HG02623 (cell line): ENCODE results near the gene PKP2.

ENCODE experiments used
- ATAC-seq: cut with Tn5 transposase; IDR thresholded peaks from one replicate; pipeline ENCODE4 v1.9.1; 2021; ENCODE audit warnings: moderate library complexity; ENCODE audit not compliant: unreplicated experiment

PKP2 gene

DNA sequence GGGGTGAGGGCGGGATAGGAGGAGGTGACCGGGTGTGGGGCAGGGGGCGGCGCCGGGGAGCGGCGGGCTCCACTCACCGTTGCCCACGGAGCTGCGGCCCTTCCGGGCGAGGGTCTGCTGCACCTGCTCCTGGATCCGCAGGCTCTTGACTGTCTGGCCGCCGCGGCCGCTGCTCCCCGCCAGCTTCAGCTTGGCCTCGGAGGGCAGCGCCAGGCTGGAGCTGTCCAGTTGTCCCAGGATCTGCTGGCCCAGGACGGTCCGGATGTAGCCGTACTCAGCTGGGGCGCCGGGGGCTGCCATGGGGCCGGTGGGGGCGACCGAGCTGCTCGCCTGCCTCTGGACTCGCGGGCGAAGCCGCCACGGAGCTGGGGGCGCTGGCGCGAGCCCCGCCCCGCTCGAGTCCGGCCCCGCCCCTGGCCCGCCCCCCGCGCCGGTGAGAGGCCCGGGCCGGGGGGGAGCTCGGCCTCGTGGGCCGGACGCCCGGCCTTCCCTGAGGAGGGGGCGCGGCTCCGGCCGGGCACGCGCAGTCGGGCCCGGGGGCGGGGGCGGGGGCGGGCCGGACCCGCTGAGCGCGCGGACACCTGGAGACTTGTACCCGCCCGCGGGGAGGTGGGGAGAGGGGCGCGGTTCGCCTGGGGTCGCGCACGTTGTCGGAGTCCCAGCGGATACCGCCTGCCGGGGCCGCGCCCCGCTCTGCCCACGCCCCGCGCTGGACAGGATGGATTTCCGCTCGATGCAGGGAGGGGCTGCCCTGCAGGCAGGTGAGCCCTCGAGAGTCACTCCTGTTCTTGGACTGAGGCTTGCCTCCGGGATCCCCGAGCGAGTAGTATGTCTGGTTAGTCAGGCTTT is at the start of gene PKP2:
Gene PKP2, minus strand, starts transcription at position 346 of the 849 bp plus-strand sequence. Its CDS starts 46 bp downstream, at position 300.
- peak; percentile 63 for ATAC-seq

- no peak for ATAC-seq
Observed at GRCh38 chr12:32944195-32944594, 47.6 kb upstream of the PKP2 start.

DNA sequence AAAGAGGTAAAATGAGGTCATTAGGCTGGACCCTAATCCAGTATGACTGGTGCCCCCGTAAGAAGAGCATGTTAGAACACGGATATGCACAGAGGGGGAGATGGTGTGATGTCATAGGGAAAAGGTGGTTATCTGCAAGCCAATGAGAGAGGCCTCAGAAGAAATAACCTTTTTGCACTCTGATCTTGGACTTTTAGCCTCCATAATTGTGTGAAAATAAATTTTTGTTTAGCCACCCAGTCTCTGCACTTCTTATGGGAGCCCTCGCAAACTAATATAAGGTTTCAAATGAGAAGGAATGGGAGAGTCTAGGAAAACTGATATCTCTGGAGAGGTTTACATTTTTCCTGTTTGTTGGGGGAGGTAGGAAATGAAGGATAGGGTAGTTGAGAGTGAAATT is 43.2 kb upstream of the PKP2 start:
- ATAC-seq = no peak

- no peak for ATAC-seq
Observed at GRCh38 chr12:32926963-32927362, 30.4 kb upstream of the PKP2 start.

DNA sequence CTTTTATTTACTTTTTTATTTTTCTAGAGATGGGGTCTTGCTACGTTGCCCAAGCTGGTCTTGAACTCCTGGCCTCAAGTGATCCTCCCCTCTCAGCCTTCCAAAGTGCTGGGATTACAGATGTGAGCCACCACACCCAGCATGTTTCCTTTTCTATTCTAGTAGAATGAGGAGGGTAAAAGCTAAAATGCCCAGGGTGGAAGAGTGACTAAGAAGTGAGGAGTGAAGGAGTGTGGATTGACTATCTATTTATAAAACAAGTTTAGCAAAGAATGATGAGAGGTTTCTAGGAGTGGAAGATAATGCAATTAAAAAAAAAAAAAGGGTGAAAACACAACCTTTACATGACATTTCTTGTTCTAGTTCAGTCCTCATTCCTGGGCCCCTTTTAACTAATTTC is 29.8 kb upstream of the PKP2 start:
- ATAC-seq = no peak

GRCh38 chr12:32922546-32923297 is 26.1 kb upstream of the PKP2 start:
- no peak for ATAC-seq

DNA sequence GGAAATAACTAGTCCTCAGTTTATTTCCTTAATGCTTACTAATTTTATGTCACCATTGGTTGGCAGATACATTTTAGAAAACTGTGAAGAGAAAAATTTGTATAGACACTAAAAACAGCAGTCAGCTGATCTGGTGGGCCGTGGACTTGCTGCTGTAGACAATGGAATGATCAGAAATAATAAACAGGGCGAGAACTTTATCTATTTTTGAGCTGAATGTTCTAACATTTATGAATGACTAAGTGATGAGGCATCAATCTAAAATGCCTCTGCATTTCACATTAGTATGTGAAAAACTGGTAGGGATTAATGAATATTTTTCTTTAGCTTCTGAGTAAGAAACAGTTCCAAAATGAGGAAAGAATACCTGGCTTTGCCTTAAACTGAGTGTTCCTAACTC is 24.8 kb upstream of the PKP2 start:
- no peak for ATAC-seq

DNA sequence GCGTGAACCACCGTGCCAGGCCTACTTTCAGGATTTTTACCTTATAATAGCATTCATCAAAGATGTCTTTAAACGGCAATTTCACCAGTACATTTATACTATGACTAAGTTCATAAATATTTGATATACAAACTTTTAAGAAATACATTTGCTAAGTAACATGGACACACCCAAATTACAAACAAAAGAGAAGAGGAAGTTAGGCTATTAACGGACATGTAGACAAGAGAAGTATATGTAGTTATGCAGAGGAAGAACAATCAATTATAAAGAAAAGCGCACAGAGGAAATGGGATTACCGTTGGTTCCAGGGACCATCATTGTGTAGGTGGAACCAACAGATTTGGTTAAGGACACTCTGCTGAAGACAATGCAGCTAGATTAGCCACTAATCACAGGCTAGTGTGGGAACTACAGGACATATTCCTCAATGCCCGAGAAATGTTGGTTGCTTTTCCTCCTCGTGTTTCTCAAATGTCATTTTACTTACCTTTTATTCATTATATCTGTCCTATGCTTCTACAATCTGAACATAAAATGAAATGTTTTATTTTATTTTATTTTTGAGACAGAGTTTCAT is 24.0 kb upstream of the PKP2 start:
- no peak for ATAC-seq

DNA sequence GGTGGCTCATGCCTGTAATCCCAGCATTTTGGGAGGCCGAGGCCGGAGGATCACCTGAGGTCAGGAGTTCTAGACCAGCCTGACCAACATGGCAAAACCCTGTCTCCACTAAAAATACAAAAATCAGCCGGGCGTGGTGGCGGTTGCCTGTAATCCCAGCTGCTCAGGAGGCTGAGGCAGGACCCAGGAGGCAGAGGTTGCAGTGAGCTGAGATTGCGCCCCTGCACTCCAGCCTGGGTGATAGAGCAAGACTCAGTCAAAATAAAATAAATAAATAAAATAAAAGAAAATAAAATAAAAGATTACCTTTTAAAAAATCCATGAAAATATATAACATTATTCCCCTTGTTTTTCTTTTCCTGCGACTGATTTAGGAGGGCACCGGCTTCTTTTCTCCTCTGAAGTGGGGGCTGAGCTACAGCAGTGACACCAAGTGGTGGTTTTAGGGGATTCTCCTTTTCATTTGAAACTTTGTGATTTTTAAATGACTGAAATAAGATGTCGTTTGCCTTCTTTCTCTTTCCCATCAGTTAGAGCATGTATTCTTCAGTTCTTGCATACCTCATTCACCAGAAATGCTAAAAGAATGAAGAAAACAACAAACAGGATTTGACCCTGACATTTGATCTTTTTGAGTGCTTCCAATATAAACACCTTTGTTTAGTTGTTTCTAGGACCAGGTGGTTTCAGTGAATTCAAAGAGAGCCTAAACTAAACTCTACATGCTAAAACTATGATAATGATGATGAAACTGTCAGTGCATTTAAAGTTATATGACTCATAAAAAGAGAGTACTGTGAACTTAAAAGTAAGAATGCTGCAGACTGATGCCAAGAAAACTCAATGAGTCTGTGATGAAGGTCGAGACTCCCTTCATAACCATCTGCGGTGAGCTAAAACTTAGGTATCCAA is 22.6 kb upstream of the PKP2 start:
- no peak for ATAC-seq

DNA sequence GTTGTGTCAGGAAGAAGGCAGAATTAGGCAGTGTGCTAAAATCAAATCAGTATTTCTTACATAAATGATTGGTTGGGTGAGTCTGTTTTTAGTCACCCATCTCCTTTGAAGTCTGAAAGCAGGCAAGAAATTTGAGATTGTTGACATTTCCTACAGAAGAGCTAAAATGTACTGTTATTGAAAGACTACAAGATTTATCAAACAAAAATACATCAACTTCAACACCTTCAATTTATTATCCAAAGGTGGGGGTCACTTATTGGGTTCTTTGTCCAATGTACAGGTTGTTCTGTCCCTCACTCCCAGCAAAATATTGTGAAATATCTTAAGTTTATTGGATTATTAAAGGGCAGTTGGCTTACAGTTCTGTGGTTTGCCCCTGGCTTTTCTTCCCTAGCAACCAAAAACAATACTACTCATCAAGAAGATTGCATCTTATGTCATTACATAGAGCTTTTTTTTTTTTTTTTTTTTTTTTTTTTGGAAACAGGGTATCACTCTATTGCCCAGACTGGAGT is 20.6 kb upstream of the PKP2 start:
- no peak for ATAC-seq

GRCh38 chr12:32907898-32908476 is 11.4 kb upstream of the PKP2 start:
- no peak for ATAC-seq

DNA sequence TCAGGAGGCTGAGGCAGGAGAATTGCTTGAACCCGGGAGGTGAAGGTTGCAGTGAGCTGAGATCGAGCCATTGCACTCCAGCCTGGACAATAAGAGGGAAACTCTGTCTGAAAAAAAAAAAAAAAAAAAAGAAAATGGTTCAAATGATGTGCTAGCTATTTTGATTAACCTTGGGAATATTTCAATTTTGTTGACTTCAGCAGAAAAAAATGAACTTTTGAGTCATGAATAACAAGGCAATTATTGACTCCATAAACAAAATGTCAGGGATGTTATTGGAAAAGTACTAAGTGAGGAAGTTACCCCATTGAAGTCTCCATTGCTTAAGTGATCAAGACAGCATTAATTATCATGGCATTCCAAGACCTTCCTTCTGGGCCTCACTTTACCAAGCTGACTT is 10.6 kb upstream of the PKP2 start:
- ATAC-seq = no peak

GRCh38 chr12:32906399-32907165 is 10.0 kb upstream of the PKP2 start:
- ATAC-seq = peak; percentile 99

DNA sequence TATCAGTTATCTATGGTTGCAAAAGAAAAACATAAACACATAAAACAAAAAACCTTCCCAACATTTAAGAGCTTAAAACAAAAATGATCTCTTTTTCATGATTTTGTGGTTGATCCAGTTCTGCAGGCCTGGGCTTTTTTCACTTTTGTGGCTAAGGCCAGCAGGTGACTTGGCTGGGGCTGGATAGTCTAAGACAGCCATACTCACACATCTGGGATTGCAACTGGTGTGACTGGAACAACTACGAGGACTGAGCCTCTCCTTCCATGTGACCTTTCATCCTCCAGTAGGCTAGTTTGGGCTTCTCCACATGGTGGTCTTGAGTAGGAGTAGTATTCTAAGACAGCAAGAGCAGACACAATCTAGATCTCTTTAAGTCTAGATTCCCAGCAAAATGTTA is 7.2 kb upstream of the PKP2 start:
- ATAC-seq = no peak

- ATAC-seq = no peak
Observed at GRCh38 chr12:32903318-32903717, 6.7 kb upstream of the PKP2 start.

GRCh38 chr12:32902287-32902997 is 5.9 kb upstream of the PKP2 start:
- no peak for ATAC-seq

DNA sequence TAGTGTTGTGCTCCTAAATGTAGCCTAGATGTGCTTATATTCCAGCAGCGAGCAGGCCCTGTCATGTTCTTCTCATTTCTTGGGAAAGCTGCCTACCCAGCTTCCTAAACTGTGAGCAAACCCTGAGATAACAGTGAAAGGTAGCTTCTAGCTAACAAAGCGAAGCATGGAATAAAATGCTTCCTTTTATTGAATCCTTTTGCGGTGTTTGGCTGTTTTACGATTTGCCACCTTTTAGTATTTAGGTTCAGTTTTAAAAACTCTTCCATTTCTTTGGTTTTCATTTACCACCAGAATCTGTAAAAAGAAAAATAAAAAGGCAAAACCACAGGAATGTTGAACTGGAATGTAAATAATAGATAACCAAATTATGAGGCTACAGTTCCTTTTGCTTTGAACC is 5.0 kb upstream of the PKP2 start:
- ATAC-seq = no peak

DNA sequence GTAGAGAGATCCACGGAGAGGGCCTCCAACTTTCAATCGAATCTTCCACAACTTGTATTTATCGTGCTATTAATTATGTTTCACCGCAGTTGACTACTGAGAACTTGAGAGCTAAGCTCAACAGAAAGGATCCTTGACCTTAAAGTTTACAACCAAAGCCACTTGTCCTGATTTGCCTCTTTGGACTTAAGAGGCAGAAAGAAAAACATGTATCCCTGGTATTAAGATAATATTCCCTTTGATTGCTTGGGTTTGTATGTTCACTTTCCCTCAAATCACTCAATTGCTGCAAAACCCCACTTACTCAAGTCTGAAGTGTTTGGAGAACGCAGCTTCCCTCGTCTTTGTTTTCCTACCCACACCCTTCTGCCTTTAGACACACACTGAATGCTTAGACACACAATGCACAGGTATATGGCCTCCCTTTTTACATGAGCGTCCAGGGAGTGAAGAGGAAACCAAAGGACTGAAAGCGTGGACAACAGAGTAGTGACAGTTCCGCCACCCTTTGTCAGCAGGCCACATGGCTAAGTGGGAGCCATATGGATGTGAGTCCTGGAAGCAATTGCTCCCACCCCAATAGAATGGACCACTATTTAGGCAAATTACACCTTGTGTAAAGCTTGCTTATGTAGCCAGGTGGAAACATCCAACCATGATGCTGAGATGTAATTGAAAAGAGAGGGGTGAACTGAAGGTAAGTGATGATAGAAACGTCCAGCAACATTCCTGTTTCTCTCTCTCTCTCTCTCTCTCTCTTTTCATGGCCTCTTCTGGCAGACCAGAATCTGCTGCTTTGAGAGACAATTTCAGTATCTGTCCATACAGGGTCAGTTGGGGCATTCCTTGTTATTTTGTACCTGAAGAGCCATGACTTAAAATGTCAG is 1.4 kb upstream of the PKP2 start:
- ATAC-seq = no peak
